Neural cell (in vitro differentiated cells): ENCODE measurements around the gene NCAM1. TPM values are rescaled to one million over a fixed set of nuclear protein-coding genes. Genes with fewer than 3 reads are reported as not detected.

Experiments
- H2AFZ ChIP-seq: fragments of 200-600, 300-800 bp; sonication (generic), shearing (Covaris generic); 2 replicates; pipeline ENCODE4 v1.6.0; 2014; ENCODE audit warnings: low read depth, mild to moderate bottlenecking, antibody characterized with exemption, low read length, moderate library complexity
- H3F3A ChIP-seq: fragments of 200-600 bp; shearing (Covaris generic); 2 replicates; pipeline ENCODE4 v1.6.1; 2016; ENCODE audit warnings: mild to moderate bottlenecking, moderate library complexity, mixed read lengths, antibody characterized with exemption, low read length; ENCODE audit not compliant: insufficient read depth, poor library complexity, severe bottlenecking
- H3K27ac ChIP-seq: fragments of 200-600, 300-800 bp; sonication (generic), shearing (Covaris generic); 2 replicates; pipeline ENCODE4 v1.5.1; 2014; ENCODE audit warnings: mild to moderate bottlenecking, low read length, moderate library complexity
- H3K27me3 ChIP-seq: fragments of 300-800, 200-600 bp; sonication (generic), shearing (Covaris generic); 2 replicates; pipeline ENCODE4 v1.6.0; 2014; ENCODE audit warnings: mild to moderate bottlenecking, low read depth, low read length, moderate library complexity; ENCODE audit not compliant: insufficient read depth
- H3K36me3 ChIP-seq: fragments of 300-800, 200-600 bp; sonication (generic), shearing (Covaris generic); 2 replicates; pipeline ENCODE4 v1.5.1; 2014; ENCODE audit warnings: mild to moderate bottlenecking, antibody characterized with exemption, low read length, moderate library complexity; ENCODE audit not compliant: insufficient read depth
- H3K4me2 ChIP-seq: fragments of 300-800, 200-600 bp; sonication (generic), shearing (Covaris generic); 2 replicates; pipeline ENCODE4 v1.6.0; 2014; ENCODE audit warnings: mild to moderate bottlenecking, low read length
- H3K4me3 ChIP-seq: fragments of 300-800, 200-600 bp; sonication (generic), shearing (Covaris generic); 2 replicates; pipeline ENCODE4 v1.5.1; 2014; ENCODE audit warnings: mild to moderate bottlenecking, low read length, moderate library complexity
- H3K79me2 ChIP-seq: fragments of 200-600 bp; shearing (Covaris generic); replicated peaks from 2 replicates; pipeline ENCODE4 v1.6.0; 2014; ENCODE audit warnings: mild to moderate bottlenecking, low read length, moderate library complexity; ENCODE audit not compliant: insufficient read depth
- H3K9ac ChIP-seq: fragments of 300-800, 200-600 bp; sonication (generic), shearing (Covaris generic); 2 replicates; pipeline ENCODE4 v1.6.1; 2016; ENCODE audit warnings: mild to moderate bottlenecking, low read length, mixed read lengths
- H3K9me2 ChIP-seq: fragments of 200-600 bp; shearing (Covaris generic); 2 replicates; pipeline ENCODE4 v1.6.1; 2016; ENCODE audit warnings: mild to moderate bottlenecking, low read length, mixed read lengths; ENCODE audit not compliant: insufficient read depth
- H3K9me3 ChIP-seq: fragments of 200-600, 300-800 bp; sonication (generic), shearing (Covaris generic); 2 replicates; pipeline ENCODE4 v1.6.1; 2016; ENCODE audit warnings: mild to moderate bottlenecking, mixed run types, low read length, moderate library complexity, mixed read lengths
- H4K20me1 ChIP-seq: fragments of 200-600 bp; shearing (Covaris generic); 2 replicates; pipeline ENCODE4 v1.6.1; 2016; ENCODE audit warnings: mild to moderate bottlenecking, mixed run types; ENCODE audit not compliant: insufficient read depth
- EP300 ChIP-seq: fragments of 450-650 bp; conservative IDR thresholded peaks from 2 replicates; pipeline ENCODE4 v1.6.1; 2014; ENCODE audit warnings: antibody characterized with exemption, mild to moderate bottlenecking, moderate library complexity; ENCODE audit not compliant: poor library complexity, severe bottlenecking
- EZH2 ChIP-seq: fragments of 200-600, 300-800 bp; shearing (Covaris generic), sonication (generic); IDR thresholded peaks from 2 replicates; pipeline ENCODE4 v1.6.1; 2014; ENCODE audit warnings: antibody characterized with exemption, low read length, borderline replicate concordance, mild to moderate bottlenecking; ENCODE audit not compliant: insufficient read depth, poor library complexity, severe bottlenecking
- MXI1 ChIP-seq: fragments of 450-650 bp; conservative IDR thresholded peaks from 2 replicates; pipeline ENCODE4 v1.6.1; 2014; ENCODE audit warnings: antibody characterized with exemption, mild to moderate bottlenecking; ENCODE audit not compliant: poor library complexity, severe bottlenecking
- POLR2AphosphoS5 ChIP-seq: IDR thresholded peaks from 2 replicates; pipeline ENCODE4 v1.6.1; 2012
- RAD21 ChIP-seq: fragments of 450-650 bp; conservative IDR thresholded peaks from 2 replicates; pipeline ENCODE4 v1.6.1; 2014; ENCODE audit warnings: antibody characterized with exemption, mild to moderate bottlenecking, moderate library complexity
- REST ChIP-seq: IDR thresholded peaks from 2 replicates; pipeline ENCODE4 v1.6.1; 2012; ENCODE audit warnings: borderline replicate concordance
- SMC3 ChIP-seq: fragments of 450-650 bp; conservative IDR thresholded peaks from 2 replicates; pipeline ENCODE4 v1.6.1; 2014; ENCODE audit warnings: antibody characterized with exemption, mild to moderate bottlenecking, moderate library complexity; ENCODE audit not compliant: poor library complexity
- TAF1 ChIP-seq: IDR thresholded peaks from 2 replicates; pipeline ENCODE4 v1.6.1; 2012; ENCODE audit warnings: low read depth
- polyA plus RNA-seq: library from polyadenylated mRNA; depleted of rRNA; stranded (reverse); fragments of >200 nt; gene quantifications from 2 replicates; pipeline ENCODE4 v1.2.3, GENCODE V29; 2014
- TF ChIP-seq, protein P1 (sequence below): fragments of 450-650 bp; IDR thresholded peaks from 2 replicates; pipeline ENCODE4 v1.5.1; 2014; ENCODE audit warnings: antibody characterized with exemption, mild to moderate bottlenecking, moderate library complexity; ENCODE audit not compliant: poor library complexity, severe bottlenecking

Gene NCAM1
- polyA plus RNA-seq, 1 donor from 2014 or later = 120 TPM

GRCh38 chr11:112971827-112972226 is 10.6 kb downstream of the NCAM1 start:
- no peaks in the 10 kb centered on the region for H3K9me3 ChIP-seq
- H3K27me3 ChIP-seq = no peaks in the 10 kb centered on the region
- H3F3A ChIP-seq = no peaks in the 10 kb centered on the region
- H2AFZ ChIP-seq = no peak overlapping the region
- H3K4me2 ChIP-seq = no peak overlapping the region
- peaks cover 86% of the 10 kb centered on the region for H3K79me2 ChIP-seq
- no peak for TF ChIP-seq POLR2AphosphoS5
- TF ChIP-seq EZH2 = no peak
- TF ChIP-seq TAF1 = no peak
- TF ChIP-seq RAD21 = no peak
- TF ChIP-seq REST = no peak
- TF ChIP-seq EP300 = no peak
- TF ChIP-seq MXI1 = no peak
- no peak for TF ChIP-seq SMC3
- TF ChIP-seq, protein P1, sequence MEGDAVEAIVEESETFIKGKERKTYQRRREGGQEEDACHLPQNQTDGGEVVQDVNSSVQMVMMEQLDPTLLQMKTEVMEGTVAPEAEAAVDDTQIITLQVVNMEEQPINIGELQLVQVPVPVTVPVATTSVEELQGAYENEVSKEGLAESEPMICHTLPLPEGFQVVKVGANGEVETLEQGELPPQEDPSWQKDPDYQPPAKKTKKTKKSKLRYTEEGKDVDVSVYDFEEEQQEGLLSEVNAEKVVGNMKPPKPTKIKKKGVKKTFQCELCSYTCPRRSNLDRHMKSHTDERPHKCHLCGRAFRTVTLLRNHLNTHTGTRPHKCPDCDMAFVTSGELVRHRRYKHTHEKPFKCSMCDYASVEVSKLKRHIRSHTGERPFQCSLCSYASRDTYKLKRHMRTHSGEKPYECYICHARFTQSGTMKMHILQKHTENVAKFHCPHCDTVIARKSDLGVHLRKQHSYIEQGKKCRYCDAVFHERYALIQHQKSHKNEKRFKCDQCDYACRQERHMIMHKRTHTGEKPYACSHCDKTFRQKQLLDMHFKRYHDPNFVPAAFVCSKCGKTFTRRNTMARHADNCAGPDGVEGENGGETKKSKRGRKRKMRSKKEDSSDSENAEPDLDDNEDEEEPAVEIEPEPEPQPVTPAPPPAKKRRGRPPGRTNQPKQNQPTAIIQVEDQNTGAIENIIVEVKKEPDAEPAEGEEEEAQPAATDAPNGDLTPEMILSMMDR = no peak
- no peak overlapping the region for H3K27ac ChIP-seq
- H4K20me1 ChIP-seq = peaks cover 24% of the 10 kb centered on the region
- H3K4me3 ChIP-seq = no peak overlapping the region
- H3K36me3 ChIP-seq = no peaks in the 10 kb centered on the region
- H3K9ac ChIP-seq = no peak overlapping the region
- H3K9me2 ChIP-seq = no peaks in the 10 kb centered on the region

GRCh38 chr11:112972399-112973145 is 11.4 kb downstream of the NCAM1 start:
- Histone ChIP-seq H3K9ac (no peak overlapping the region), H3K27me3 (no peaks in the 10 kb centered on the region), H2AFZ (no peak overlapping the region), H3K36me3 (no peaks in the 10 kb centered on the region), H3K79me2 (peaks cover 86% of the 10 kb centered on the region), H3K9me3 (no peaks in the 10 kb centered on the region), H4K20me1 (peaks cover 24% of the 10 kb centered on the region), H3K4me2 (no peak overlapping the region), H3F3A (no peaks in the 10 kb centered on the region), H3K4me3 (no peak overlapping the region), H3K9me2 (no peaks in the 10 kb centered on the region), H3K27ac (no peak overlapping the region)
- TF ChIP-seq EZH2 = no peak
- TF ChIP-seq POLR2AphosphoS5 = no peak
